Measurements from ENCODE around the gene RFX2.
A peak's percentile ranks its signal among the peaks of the same experiment; 100 is the strongest.
"Not testable (repeated sequence)": the region's sequence is repeated elsewhere in the genome, so short reads cannot be mapped to it uniquely, and the experiment has no call there.

RFX2 gene

GRCh38 chr19:5971714-5972354, 138.5 kb downstream of the RFX2 start:
- no peak for DNase-seq (ENCODE audit: low read depth, low spot score)

- no peak for DNase-seq (ENCODE audit: low read depth, low spot score)
Measured at GRCh38 chr19:5969476-5969875, 140.8 kb downstream of the RFX2 start.

GRCh38 chr19:5968431-5969373, 141.6 kb downstream of the RFX2 start:
- no peak for DNase-seq (ENCODE audit: low read depth, low spot score)

GRCh38 chr19:5967994-5968430, 142.3 kb downstream of the RFX2 start:
- no peak for DNase-seq (ENCODE audit: low read depth, low spot score)

- no peak for DNase-seq (ENCODE audit: low read depth, low spot score)
Measured at GRCh38 chr19:5967571-5967970, 142.7 kb downstream of the RFX2 start.

- DNase-seq (ENCODE audit: low read depth, low spot score), result no peak
Measured at GRCh38 chr19:5966941-5967340, 143.4 kb downstream of the RFX2 start.

- no peak for DNase-seq (ENCODE audit: low read depth, low spot score)
Measured at GRCh38 chr19:5966215-5966614, 144.1 kb downstream of the RFX2 start.

- DNase-seq (ENCODE audit: low read depth, low spot score), result no peak
Measured at GRCh38 chr19:5964816-5965565, 145.3 kb downstream of the RFX2 start.

- no peak for DNase-seq (ENCODE audit: low read depth, low spot score)
Measured at GRCh38 chr19:5963855-5964254, 146.4 kb downstream of the RFX2 start.

GRCh38 chr19:5963259-5963658, 147.0 kb downstream of the RFX2 start:
- DNase-seq (ENCODE audit: low read depth, low spot score), result not testable (repeated sequence)

GRCh38 chr19:5961969-5962945, 148.0 kb downstream of the RFX2 start:
- peak; percentile 83 for DNase-seq (ENCODE audit: low read depth, low spot score)

GRCh38 chr19:5961641-5961968, 148.7 kb downstream of the RFX2 start:
- DNase-seq (ENCODE audit: low read depth, low spot score), result not testable (repeated sequence)

GRCh38 chr19:5960005-5961001, 150.0 kb downstream of the RFX2 start:
- DNase-seq (ENCODE audit: low read depth, low spot score), result no peak

GRCh38 chr19:5959260-5960004, 150.9 kb downstream of the RFX2 start:
- no peak for DNase-seq (ENCODE audit: low read depth, low spot score)

GRCh38 chr19:5958851-5959122, 151.5 kb downstream of the RFX2 start:
- no peak for DNase-seq (ENCODE audit: low read depth, low spot score)

- DNase-seq (ENCODE audit: low read depth, low spot score), result no peak
Measured at GRCh38 chr19:5958074-5958850, 152.0 kb downstream of the RFX2 start.

GRCh38 chr19:5957170-5957569, 153.1 kb downstream of the RFX2 start:
- DNase-seq (ENCODE audit: low read depth, low spot score), result no peak

GRCh38 chr19:5956728-5957127, 153.6 kb downstream of the RFX2 start:
- no peak for DNase-seq (ENCODE audit: low read depth, low spot score)

GRCh38 chr19:5956323-5956722, 154.0 kb downstream of the RFX2 start:
- DNase-seq (ENCODE audit: low read depth, low spot score), result no peak

Data from smooth muscle cell of the brain vasculature (primary cell).